HG03103 (cell line): Measurements from ENCODE around the gene GVQW3.
"Not testable (repeated sequence)": the region's sequence is repeated elsewhere in the genome, so short reads cannot be mapped to it uniquely, and the experiment has no call there.

Experiments used
- ATAC-seq: cut with Tn5 transposase; IDR thresholded peaks from one replicate; pipeline ENCODE4 v1.9.1; 2021; ENCODE audit warnings: low read depth; ENCODE audit not compliant: unreplicated experiment

The GVQW3 gene

GRCh38 chr11:76382209-76382608 lies 1.1 kb downstream of the GVQW3 start:
- no peak for ATAC-seq

GRCh38 chr11:76385903-76386302 lies 4.8 kb downstream of the GVQW3 start:
- no peak for ATAC-seq

GRCh38 chr11:76388408-76388807 lies 7.3 kb downstream of the GVQW3 start:
- no peak for ATAC-seq

- ATAC-seq = no peak
Measured at GRCh38 chr11:76391021-76391420, 9.9 kb downstream of the GVQW3 start.

GRCh38 chr11:76391811-76392475 lies 10.8 kb downstream of the GVQW3 start:
- no peak for ATAC-seq

- ATAC-seq = no peak
Measured at GRCh38 chr11:76392870-76393269, 11.7 kb downstream of the GVQW3 start.

GRCh38 chr11:76394411-76394810 lies 13.3 kb downstream of the GVQW3 start:
- no peak for ATAC-seq

GRCh38 chr11:76395296-76395695 lies 14.2 kb downstream of the GVQW3 start:
- no peak for ATAC-seq

- ATAC-seq = no peak
Measured at GRCh38 chr11:76397383-76397782, 16.3 kb downstream of the GVQW3 start.

GRCh38 chr11:76400967-76401366 lies 19.8 kb downstream of the GVQW3 start:
- ATAC-seq = no peak

GRCh38 chr11:76401484-76401883 lies 20.4 kb downstream of the GVQW3 start:
- not testable (repeated sequence) for ATAC-seq

- ATAC-seq = no peak
Measured at GRCh38 chr11:76406359-76406758, 25.2 kb downstream of the GVQW3 start.

GRCh38 chr11:76408171-76408965 lies 27.2 kb downstream of the GVQW3 start:
- ATAC-seq = no peak

- no peak for ATAC-seq
Measured at GRCh38 chr11:76410851-76411357, 29.8 kb downstream of the GVQW3 start.

GRCh38 chr11:76415073-76415472 lies 34.0 kb downstream of the GVQW3 start:
- no peak for ATAC-seq

- no peak for ATAC-seq
Measured at GRCh38 chr11:76419896-76420295, 38.8 kb downstream of the GVQW3 start.

- no peak for ATAC-seq
Measured at GRCh38 chr11:76424379-76424778, 43.3 kb downstream of the GVQW3 start.

GRCh38 chr11:76424891-76425290 lies 43.8 kb downstream of the GVQW3 start:
- ATAC-seq = no peak

GRCh38 chr11:76426660-76427059 lies 45.5 kb downstream of the GVQW3 start:
- ATAC-seq = no peak

- ATAC-seq = no peak
Measured at GRCh38 chr11:76436020-76436419, 54.9 kb downstream of the GVQW3 start.

- ATAC-seq = no peak
Measured at GRCh38 chr11:76443268-76443980, 62.3 kb downstream of the GVQW3 start.
